ENCODE measurements around the gene SF3B6.
A peak's percentile ranks its signal among the peaks of the same experiment; 100 is the strongest.
"Not testable (repeated sequence)": the region's sequence is repeated elsewhere in the genome, so short reads cannot be mapped to it uniquely, and the experiment has no call there.

The SF3B6 gene

GRCh38 chr2:24046599-24046929, 29.6 kb downstream of the SF3B6 start:
- DNase-seq (ENCODE audit: insufficient read length, low spot score) (no peak), FAIRE-seq (no peak)
- TF ChIP-seq TAF1 (IDR thresholded peaks at IDR 0.05; ENCODE audit: low read depth, low read length) (no peak), POLR2AphosphoS5 (IDR thresholded peaks at IDR 0.05; ENCODE audit: low read depth, low read length) (no peak), SPI1 (IDR thresholded peaks at IDR 0.05; ENCODE audit: low read depth, low read length) (no peak), PAX5 (IDR thresholded peaks at IDR 0.05; ENCODE audit: insufficient read depth, low read length, severe bottlenecking) (no peak), POLR2A (IDR thresholded peaks at IDR 0.05; ENCODE audit: low read depth, low read length) (no peak), POU2F2 (IDR thresholded peaks at IDR 0.05; ENCODE audit: low read depth, low read length) (no peak)

DNA sequence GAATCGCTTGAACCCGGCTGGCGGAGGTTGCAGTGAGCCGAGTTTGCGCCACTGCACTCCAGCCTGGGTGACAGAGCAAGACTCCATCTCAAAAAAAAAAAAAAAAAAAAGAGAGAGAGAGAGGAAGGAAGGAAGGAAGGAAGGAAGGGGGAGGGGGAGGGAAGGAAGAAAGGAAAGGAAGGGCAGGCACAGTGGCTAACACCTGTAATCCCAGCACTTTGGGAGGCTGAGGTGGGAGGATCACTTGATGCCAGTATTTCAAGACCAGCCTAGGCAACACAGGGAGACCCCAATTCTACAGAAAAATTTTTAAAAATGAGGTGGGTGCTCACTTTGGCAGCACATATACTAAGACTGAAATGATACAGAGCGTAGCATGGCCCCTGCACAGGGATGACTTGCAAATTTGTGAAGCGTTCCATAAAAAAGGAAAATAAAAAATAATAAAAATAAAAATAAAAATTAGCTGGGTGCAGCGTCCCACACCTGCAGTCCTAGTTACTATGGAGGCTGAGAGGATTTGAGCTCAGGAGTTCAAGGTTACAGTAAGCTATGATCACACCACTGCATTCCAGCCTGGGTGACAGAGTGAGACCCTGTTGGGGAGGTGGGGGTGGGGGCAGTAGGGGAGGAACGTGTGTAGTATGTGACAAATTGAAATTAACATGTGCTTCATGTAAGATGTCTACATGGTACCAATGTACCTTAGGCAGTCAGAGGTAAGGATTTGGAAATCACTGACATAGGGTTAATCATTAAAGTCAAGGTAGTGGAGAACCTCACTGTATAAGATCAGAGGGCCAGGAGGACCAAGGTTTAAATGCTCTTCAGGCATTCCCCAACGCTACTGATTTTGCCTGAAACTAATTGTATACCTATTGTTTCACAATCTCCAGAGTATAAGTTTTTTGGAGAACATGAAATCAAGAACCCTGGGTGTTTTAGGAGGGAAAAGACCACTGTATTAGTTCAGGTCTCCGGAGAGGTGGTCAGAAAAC, 30.3 kb downstream of the SF3B6 start:
- DNase-seq (ENCODE audit: insufficient read length, low spot score) = no peak
- TF ChIP-seq POLR2AphosphoS5 (IDR thresholded peaks at IDR 0.05; ENCODE audit: low read depth, low read length) (no peak), PAX5 (IDR thresholded peaks at IDR 0.05; ENCODE audit: insufficient read depth, low read length, severe bottlenecking) (no peak), SPI1 (IDR thresholded peaks at IDR 0.05; ENCODE audit: low read depth, low read length) (no peak), TAF1 (IDR thresholded peaks at IDR 0.05; ENCODE audit: low read depth, low read length) (no peak), POU2F2 (IDR thresholded peaks at IDR 0.05; ENCODE audit: low read depth, low read length) (no peak), POLR2A (IDR thresholded peaks at IDR 0.05; ENCODE audit: low read depth, low read length) (no peak)
- peak; percentile 50 for FAIRE-seq

DNA sequence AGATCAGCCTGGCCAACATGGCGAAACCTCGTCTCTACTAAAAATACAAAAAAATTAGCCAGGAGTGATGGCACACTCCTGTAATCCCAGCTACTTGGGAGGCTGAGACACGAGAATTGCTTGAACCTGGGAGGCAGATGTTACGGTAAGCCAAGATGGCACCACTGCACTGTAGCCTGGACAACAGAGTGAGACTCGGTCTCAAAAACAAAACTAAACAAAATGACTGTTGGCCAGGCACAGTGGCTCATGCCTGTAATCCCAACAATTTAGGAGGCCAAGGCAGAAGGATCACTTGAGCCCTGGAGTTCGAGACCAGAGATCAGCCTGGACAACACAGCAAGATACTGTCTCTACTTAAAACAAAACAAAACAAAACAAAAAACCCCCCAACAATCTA, 33.0 kb downstream of the SF3B6 start:
- not testable (repeated sequence) for DNase-seq (ENCODE audit: insufficient read length, low spot score); FAIRE-seq

DNA sequence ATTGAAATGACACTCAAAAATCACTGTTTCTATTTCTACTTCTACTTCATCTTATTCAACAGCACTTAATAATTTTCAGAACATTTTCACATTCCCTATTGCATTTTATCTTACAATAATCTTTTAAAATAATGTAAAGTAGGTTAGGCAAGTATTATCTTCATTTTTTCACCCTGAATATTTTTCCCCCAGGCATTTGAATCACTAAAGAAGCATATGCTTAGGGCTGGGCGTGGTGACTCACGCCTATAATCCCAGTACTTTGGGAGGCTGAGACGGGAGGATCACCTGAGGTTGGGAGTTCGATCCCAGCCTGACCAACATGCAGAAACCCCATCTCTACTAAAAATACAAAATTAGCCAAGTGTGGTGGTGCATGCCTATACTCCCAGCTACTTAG, 35.6 kb downstream of the SF3B6 start:
- no peak for FAIRE-seq
- TF ChIP-seq POLR2AphosphoS5 (IDR thresholded peaks at IDR 0.05; ENCODE audit: low read depth, low read length) (no peak), SPI1 (IDR thresholded peaks at IDR 0.05; ENCODE audit: low read depth, low read length) (no peak), POU2F2 (IDR thresholded peaks at IDR 0.05; ENCODE audit: low read depth, low read length) (no peak), TAF1 (IDR thresholded peaks at IDR 0.05; ENCODE audit: low read depth, low read length) (no peak), POLR2A (IDR thresholded peaks at IDR 0.05; ENCODE audit: low read depth, low read length) (no peak), PAX5 (IDR thresholded peaks at IDR 0.05; ENCODE audit: insufficient read depth, low read length, severe bottlenecking) (no peak)
- no peak for DNase-seq (ENCODE audit: insufficient read length, low spot score)

DNA sequence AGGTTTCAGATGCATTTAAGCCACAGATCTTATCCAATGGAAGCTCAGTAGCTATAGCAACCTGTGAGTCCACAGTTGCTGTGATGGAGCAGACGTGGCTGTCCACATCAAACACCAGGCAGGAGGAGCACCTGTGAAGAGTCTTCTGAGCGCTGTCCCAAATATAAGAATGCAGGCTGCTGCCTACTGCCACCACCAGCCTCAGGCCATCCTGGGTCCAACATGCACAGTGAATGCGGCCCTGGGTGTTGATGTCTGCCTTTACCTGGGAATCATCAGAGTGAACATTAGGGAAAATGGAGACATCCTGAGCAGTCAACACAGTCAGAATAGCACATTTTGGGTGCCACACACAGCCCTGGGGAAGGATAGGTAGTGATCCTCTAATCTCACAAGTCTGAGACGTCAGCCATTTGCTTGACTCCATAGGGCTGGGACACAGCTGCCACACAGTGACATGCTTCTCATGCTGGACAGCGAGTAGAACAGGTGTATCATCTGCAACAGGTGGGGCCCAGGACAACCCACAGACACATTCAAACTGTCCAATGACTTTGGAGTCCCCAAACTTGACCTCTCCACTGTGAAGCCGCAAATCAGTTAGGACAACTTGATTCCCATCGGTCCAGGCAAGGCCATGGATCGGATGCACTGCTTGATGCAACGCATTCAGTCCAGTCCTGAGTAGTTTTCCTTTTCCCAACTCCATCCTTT, 37.2 kb downstream of the SF3B6 start:
- DNase-seq (ENCODE audit: insufficient read length, low spot score) = no peak
- TF ChIP-seq SPI1 (IDR thresholded peaks at IDR 0.05; ENCODE audit: low read depth, low read length) = no peak
- TF ChIP-seq PAX5 (IDR thresholded peaks at IDR 0.05; ENCODE audit: insufficient read depth, low read length, severe bottlenecking) = no peak
- TF ChIP-seq TAF1 (IDR thresholded peaks at IDR 0.05; ENCODE audit: low read depth, low read length) = no peak
- TF ChIP-seq POLR2A (IDR thresholded peaks at IDR 0.05; ENCODE audit: low read depth, low read length) = no peak
- TF ChIP-seq POLR2AphosphoS5 (IDR thresholded peaks at IDR 0.05; ENCODE audit: low read depth, low read length) = no peak
- TF ChIP-seq POU2F2 (IDR thresholded peaks at IDR 0.05; ENCODE audit: low read depth, low read length) = no peak
- no peak for FAIRE-seq

GRCh38 chr2:24026233-24026632, 49.9 kb downstream of the SF3B6 start:
- FAIRE-seq (no peak), DNase-seq (ENCODE audit: insufficient read length, low spot score) (no peak)
- TF ChIP-seq SPI1 (IDR thresholded peaks at IDR 0.05; ENCODE audit: low read depth, low read length) = no peak
- TF ChIP-seq POLR2A (IDR thresholded peaks at IDR 0.05; ENCODE audit: low read depth, low read length) = no peak
- no peak for TF ChIP-seq POLR2AphosphoS5 (IDR thresholded peaks at IDR 0.05; ENCODE audit: low read depth, low read length)
- TF ChIP-seq PAX5 (IDR thresholded peaks at IDR 0.05; ENCODE audit: insufficient read depth, low read length, severe bottlenecking) = no peak
- TF ChIP-seq TAF1 (IDR thresholded peaks at IDR 0.05; ENCODE audit: low read depth, low read length) = no peak
- no peak for TF ChIP-seq POU2F2 (IDR thresholded peaks at IDR 0.05; ENCODE audit: low read depth, low read length)

- FAIRE-seq (no peak), DNase-seq (ENCODE audit: insufficient read length, low spot score) (no peak)
- no peak for TF ChIP-seq SPI1 (IDR thresholded peaks at IDR 0.05; ENCODE audit: low read depth, low read length)
- no peak for TF ChIP-seq POU2F2 (IDR thresholded peaks at IDR 0.05; ENCODE audit: low read depth, low read length)
- no peak for TF ChIP-seq POLR2A (IDR thresholded peaks at IDR 0.05; ENCODE audit: low read depth, low read length)
- no peak for TF ChIP-seq PAX5 (IDR thresholded peaks at IDR 0.05; ENCODE audit: insufficient read depth, low read length, severe bottlenecking)
These were observed 51.0 kb downstream of the SF3B6 start for GRCh38 chr2:24024996-24025663.

- FAIRE-seq = no peak
- DNase-seq (ENCODE audit: insufficient read length, low spot score) = no peak
- TF ChIP-seq PAX5 (IDR thresholded peaks at IDR 0.05; ENCODE audit: insufficient read depth, low read length, severe bottlenecking) (no peak), POLR2A (IDR thresholded peaks at IDR 0.05; ENCODE audit: low read depth, low read length) (no peak), SPI1 (IDR thresholded peaks at IDR 0.05; ENCODE audit: low read depth, low read length) (no peak), TAF1 (IDR thresholded peaks at IDR 0.05; ENCODE audit: low read depth, low read length) (no peak), POU2F2 (IDR thresholded peaks at IDR 0.05; ENCODE audit: low read depth, low read length) (no peak), POLR2AphosphoS5 (IDR thresholded peaks at IDR 0.05; ENCODE audit: low read depth, low read length) (no peak)
These were observed 52.1 kb downstream of the SF3B6 start for GRCh38 chr2:24024018-24024417.

DNA sequence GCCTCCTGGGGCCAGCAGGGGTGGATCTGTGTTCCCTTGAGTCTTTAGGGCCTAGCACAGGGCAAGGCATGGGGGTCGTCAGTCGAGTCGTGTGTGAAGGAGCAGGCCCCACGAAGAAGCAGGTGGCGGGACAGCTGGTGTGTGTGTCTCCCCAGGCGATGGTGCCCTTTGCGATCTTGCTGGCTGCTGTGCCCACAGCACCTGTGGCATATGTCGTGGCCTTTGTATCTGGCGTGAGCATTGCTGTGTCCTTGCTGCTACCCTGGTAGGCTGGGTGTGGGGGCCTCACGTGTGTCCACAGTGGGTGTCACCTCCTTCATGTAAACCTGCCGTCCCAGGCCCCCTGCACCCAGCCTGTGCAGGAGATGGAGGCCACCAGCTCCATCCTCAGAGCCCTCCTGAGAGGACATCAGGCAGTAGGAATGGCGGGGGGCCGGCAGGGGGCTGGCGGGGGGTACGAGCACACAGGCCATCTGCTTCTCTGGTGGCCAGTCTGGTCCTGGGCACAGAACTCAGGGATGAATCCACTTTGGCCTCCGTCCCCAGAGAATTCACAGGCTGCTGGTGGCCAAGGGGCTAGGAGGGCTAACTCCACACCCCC, 53.1 kb downstream of the SF3B6 start:
- FAIRE-seq (no peak), DNase-seq (ENCODE audit: insufficient read length, low spot score) (no peak)
- TF ChIP-seq POLR2A (IDR thresholded peaks at IDR 0.05; ENCODE audit: low read depth, low read length) (no peak), SPI1 (IDR thresholded peaks at IDR 0.05; ENCODE audit: low read depth, low read length) (no peak)

Measured in GM12891 (cell line).